ENCODE measurements around the gene SLC5A1. TPM values are rescaled to one million over a fixed set of nuclear protein-coding genes. Genes with fewer than 3 reads are reported as not detected.

Gene SLC5A1
- total and polyA plus RNA-seq, 2 donors from 2014 or later, result 1.0 to 3.0 TPM

GRCh38 chr22:32031466-32031865 lies 11.6 kb upstream of the SLC5A1 start:
- Histone ChIP-seq H3K27me3 (ENCODE audit: control insufficient read depth, insufficient read depth, low read length) (no peaks in the 10 kb centered on the region), H3K9ac (ENCODE audit: low read length in 3 of 3) (no peak overlapping the region), H3K4me1 (ENCODE audit: control insufficient read depth in 2 of 3, insufficient read depth in 2 of 3, low read depth in 1 of 3, low read length in 3 of 3) (no peaks in the 10 kb centered on the region), H3K27ac (ENCODE audit: low read depth in 2 of 2, low read length in 2 of 2) (no peak overlapping the region), H3K4me3 (ENCODE audit: low read length in 3 of 3) (no peak overlapping the region), H3K9me3 (ENCODE audit: control insufficient read depth in 2 of 3, insufficient read depth in 1 of 3, low read length in 3 of 3) (no peaks in the 10 kb centered on the region), H3K36me3 (ENCODE audit: control insufficient read depth in 2 of 3, insufficient read depth in 3 of 3, low read length in 3 of 3) (no peaks in the 10 kb centered on the region)
- TF ChIP-seq CTCF (IDR thresholded peaks at IDR 0.05; ENCODE audit: borderline replicate concordance, extremely low read depth, insufficient read depth), result no peak
- FAIRE-seq, result no peak
- DNase-seq, result no peak
- intact Hi-C loops (cut with DNase I), result no loop called here

GRCh38 chr22:32034275-32034674 lies 8.8 kb upstream of the SLC5A1 start:
- H3K36me3 ChIP-seq (ENCODE audit: control insufficient read depth in 2 of 3, insufficient read depth in 3 of 3, low read length in 3 of 3), result no peaks in the 10 kb centered on the region
- H3K27me3 ChIP-seq (ENCODE audit: control insufficient read depth, insufficient read depth, low read length), result no peaks in the 10 kb centered on the region
- intact Hi-C loops (cut with DNase I), result no loop called here
- H3K4me1 ChIP-seq (ENCODE audit: control insufficient read depth in 2 of 3, insufficient read depth in 2 of 3, low read depth in 1 of 3, low read length in 3 of 3), result no peaks in the 10 kb centered on the region
- DNase-seq (no peak), FAIRE-seq (no peak)
- no peak overlapping the region for H3K27ac ChIP-seq (ENCODE audit: low read depth in 2 of 2, low read length in 2 of 2)
- H3K4me3 ChIP-seq (ENCODE audit: low read length in 3 of 3), result no peak overlapping the region
- no peak overlapping the region for H3K9ac ChIP-seq (ENCODE audit: low read length in 3 of 3)
- no peak for TF ChIP-seq CTCF (IDR thresholded peaks at IDR 0.05; ENCODE audit: borderline replicate concordance, extremely low read depth, insufficient read depth)
- no peaks in the 10 kb centered on the region for H3K9me3 ChIP-seq (ENCODE audit: control insufficient read depth in 2 of 3, insufficient read depth in 1 of 3, low read length in 3 of 3)

- TF ChIP-seq CTCF (IDR thresholded peaks at IDR 0.05; ENCODE audit: borderline replicate concordance, extremely low read depth, insufficient read depth), result no peak
- FAIRE-seq (no peak), DNase-seq (no peak)
- H3K9me3 ChIP-seq (ENCODE audit: control insufficient read depth in 2 of 3, insufficient read depth in 1 of 3, low read length in 3 of 3), result no peaks in the 10 kb centered on the region
- intact Hi-C loops (cut with DNase I), result no loop called here
- no peak overlapping the region for H3K9ac ChIP-seq (ENCODE audit: low read length in 3 of 3)
- H3K36me3 ChIP-seq (ENCODE audit: control insufficient read depth in 2 of 3, insufficient read depth in 3 of 3, low read length in 3 of 3), result no peaks in the 10 kb centered on the region
- H3K4me3 ChIP-seq (ENCODE audit: low read length in 3 of 3), result no peak overlapping the region
- H3K4me1 ChIP-seq (ENCODE audit: control insufficient read depth in 2 of 3, insufficient read depth in 2 of 3, low read depth in 1 of 3, low read length in 3 of 3), result no peaks in the 10 kb centered on the region
- H3K27me3 ChIP-seq (ENCODE audit: control insufficient read depth, insufficient read depth, low read length), result no peaks in the 10 kb centered on the region
- H3K27ac ChIP-seq (ENCODE audit: low read depth in 2 of 2, low read length in 2 of 2), result no peak overlapping the region
Observed at GRCh38 chr22:32037236-32037635, 5.8 kb upstream of the SLC5A1 start.

GRCh38 chr22:32040324-32040904 lies 2.6 kb upstream of the SLC5A1 start:
- Histone ChIP-seq H3K9ac (ENCODE audit: low read length in 3 of 3) (no peak overlapping the region), H3K9me3 (ENCODE audit: control insufficient read depth in 2 of 3, insufficient read depth in 1 of 3, low read length in 3 of 3) (no peaks in the 10 kb centered on the region), H3K27me3 (ENCODE audit: control insufficient read depth, insufficient read depth, low read length) (no peaks in the 10 kb centered on the region), H3K27ac (ENCODE audit: low read depth in 2 of 2, low read length in 2 of 2) (no peak overlapping the region), H3K36me3 (ENCODE audit: control insufficient read depth in 2 of 3, insufficient read depth in 3 of 3, low read length in 3 of 3) (no peaks in the 10 kb centered on the region), H3K4me1 (ENCODE audit: control insufficient read depth in 2 of 3, insufficient read depth in 2 of 3, low read depth in 1 of 3, low read length in 3 of 3) (no peaks in the 10 kb centered on the region), H3K4me3 (ENCODE audit: low read length in 3 of 3) (no peak overlapping the region)
- no peak for TF ChIP-seq CTCF (IDR thresholded peaks at IDR 0.05; ENCODE audit: borderline replicate concordance, extremely low read depth, insufficient read depth)
- intact Hi-C loops (cut with DNase I), result no loop called here
- FAIRE-seq (no peak), DNase-seq (no peak)
